SK-N-DZ (cell line): Measurements from ENCODE around the gene BABAM2.

Source experiments
- DNase-seq: peaks from one replicate; pipeline ENCODE4 v3.0.0-alpha.2; 2015; ENCODE audit warnings: low spot score

Gene BABAM2

GRCh38 chr2:27911458-27912210 is 21.1 kb downstream of the BABAM2 start:
- no peak for DNase-seq

GRCh38 chr2:27912512-27912911 is 22.0 kb downstream of the BABAM2 start:
- no peak for DNase-seq

- no peak for DNase-seq
These were observed 23.7 kb downstream of the BABAM2 start for GRCh38 chr2:27914041-27914804.

- DNase-seq, result no peak
These were observed 24.3 kb downstream of the BABAM2 start for GRCh38 chr2:27914805-27915175.

GRCh38 chr2:27915191-27915590 is 24.7 kb downstream of the BABAM2 start:
- DNase-seq, result no peak

GRCh38 chr2:27915874-27916273 is 25.3 kb downstream of the BABAM2 start:
- no peak for DNase-seq

- no peak for DNase-seq
These were observed 25.9 kb downstream of the BABAM2 start for GRCh38 chr2:27916293-27916995.

- DNase-seq, result no peak
These were observed 29.8 kb downstream of the BABAM2 start for GRCh38 chr2:27920148-27920885.

GRCh38 chr2:27921424-27921823 is 30.9 kb downstream of the BABAM2 start:
- DNase-seq, result no peak

GRCh38 chr2:27921880-27922547 is 31.5 kb downstream of the BABAM2 start:
- DNase-seq, result no peak

GRCh38 chr2:27922842-27923241 is 32.3 kb downstream of the BABAM2 start:
- DNase-seq, result no peak

GRCh38 chr2:27925766-27926472 is 35.4 kb downstream of the BABAM2 start:
- DNase-seq, result no peak

GRCh38 chr2:27929916-27930486 is 39.5 kb downstream of the BABAM2 start:
- DNase-seq, result no peak

GRCh38 chr2:27931361-27931950 is 40.9 kb downstream of the BABAM2 start:
- no peak for DNase-seq

- no peak for DNase-seq
These were observed 41.9 kb downstream of the BABAM2 start for GRCh38 chr2:27932396-27932795.

GRCh38 chr2:27935026-27935425 is 44.5 kb downstream of the BABAM2 start:
- no peak for DNase-seq

- no peak for DNase-seq
These were observed 49.7 kb downstream of the BABAM2 start for GRCh38 chr2:27940090-27940671.

- no peak for DNase-seq
These were observed 50.5 kb downstream of the BABAM2 start for GRCh38 chr2:27940982-27941381.
